Upper lobe of right lung (tissue), 1 donor: ENCODE results near the gene PANK4. TPM values are rescaled to one million over a fixed set of nuclear protein-coding genes. Genes with fewer than 3 reads are reported as not detected.

Experiments
- ATAC-seq: fragments of 200-7000 bp; cut with Tn5 transposase; one replicate; pipeline ENCODE4 v1.9.1; 2020; ENCODE audit warnings: mild to moderate bottlenecking, moderate library complexity
- DNase-seq: peaks from one replicate; pipeline ENCODE4 v3.0.0-alpha.2; 2020
- H3K27ac ChIP-seq: fragments of 200-600 bp; one replicate; pipeline ENCODE4 v1.8.0; 2022
- H3K27me3 ChIP-seq: fragments of 200-600 bp; one replicate; pipeline ENCODE4 v1.8.0; 2022; ENCODE audit warnings: mild to moderate bottlenecking
- H3K36me3 ChIP-seq: fragments of 200-600 bp; one replicate; pipeline ENCODE4 v1.8.0; 2022
- H3K4me1 ChIP-seq: fragments of 200-600 bp; one replicate; pipeline ENCODE4 v1.8.0; 2022
- H3K4me3 ChIP-seq: fragments of 200-600 bp; one replicate; pipeline ENCODE4 v1.8.0; 2022; ENCODE audit warnings: mild to moderate bottlenecking
- H3K9me3 ChIP-seq: fragments of 200-600 bp; one replicate; pipeline ENCODE4 v1.8.0; 2022
- intact Hi-C: fragments of 100-400 bp; cut with DNase I; formaldehyde crosslinking; loops from one replicate; pipeline ENCODE4 v1.11.0; 2022
- total RNA-seq: library from RNA; stranded (reverse); fragmentation: NEBNext Ultra II Directional; extraction: Animal tissue kit (Norgen Biotek cat#: 25700); gene quantifications from one replicate; pipeline ENCODE4 v1.2.1, GENCODE V29; 2021
- TF ChIP-seq, protein P1 (sequence below): fragments of 200-600 bp; IDR thresholded peaks from one replicate; pipeline ENCODE4 v1.8.0; 2022; ENCODE audit warnings: antibody characterized with exemption
- donor health status: DM: no; HTN: yes; CAD: no; lungs with severe emphysema.

The PANK4 gene
- total RNA-seq, 1 donor from 2014 or later = 36.4 TPM

- intact Hi-C loops = no loop called here
- ATAC-seq = no peak
- Histone ChIP-seq H3K4me1 (no peaks in the 10 kb centered on the region), H3K27me3 (no peaks in the 10 kb centered on the region), H3K9me3 (no peaks in the 10 kb centered on the region), H3K4me3 (no peak overlapping the region), H3K36me3 (no peaks in the 10 kb centered on the region), H3K27ac (no peak overlapping the region)
- TF ChIP-seq, protein P1, sequence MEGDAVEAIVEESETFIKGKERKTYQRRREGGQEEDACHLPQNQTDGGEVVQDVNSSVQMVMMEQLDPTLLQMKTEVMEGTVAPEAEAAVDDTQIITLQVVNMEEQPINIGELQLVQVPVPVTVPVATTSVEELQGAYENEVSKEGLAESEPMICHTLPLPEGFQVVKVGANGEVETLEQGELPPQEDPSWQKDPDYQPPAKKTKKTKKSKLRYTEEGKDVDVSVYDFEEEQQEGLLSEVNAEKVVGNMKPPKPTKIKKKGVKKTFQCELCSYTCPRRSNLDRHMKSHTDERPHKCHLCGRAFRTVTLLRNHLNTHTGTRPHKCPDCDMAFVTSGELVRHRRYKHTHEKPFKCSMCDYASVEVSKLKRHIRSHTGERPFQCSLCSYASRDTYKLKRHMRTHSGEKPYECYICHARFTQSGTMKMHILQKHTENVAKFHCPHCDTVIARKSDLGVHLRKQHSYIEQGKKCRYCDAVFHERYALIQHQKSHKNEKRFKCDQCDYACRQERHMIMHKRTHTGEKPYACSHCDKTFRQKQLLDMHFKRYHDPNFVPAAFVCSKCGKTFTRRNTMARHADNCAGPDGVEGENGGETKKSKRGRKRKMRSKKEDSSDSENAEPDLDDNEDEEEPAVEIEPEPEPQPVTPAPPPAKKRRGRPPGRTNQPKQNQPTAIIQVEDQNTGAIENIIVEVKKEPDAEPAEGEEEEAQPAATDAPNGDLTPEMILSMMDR = no peak
- no peak for DNase-seq
Observed at GRCh38 chr1:2480986-2481364, 45.4 kb downstream of the PANK4 start.

GRCh38 chr1:2480236-2480985 lies 46.0 kb downstream of the PANK4 start:
- H3K4me3 ChIP-seq = no peak overlapping the region
- no peaks in the 10 kb centered on the region for H3K36me3 ChIP-seq
- TF ChIP-seq, protein P1 = no peak
- ATAC-seq (no peak), DNase-seq (no peak)
- intact Hi-C loops = no loop called here
- no peaks in the 10 kb centered on the region for H3K27me3 ChIP-seq
- no peaks in the 10 kb centered on the region for H3K4me1 ChIP-seq
- H3K27ac ChIP-seq = no peak overlapping the region
- no peaks in the 10 kb centered on the region for H3K9me3 ChIP-seq

DNA sequence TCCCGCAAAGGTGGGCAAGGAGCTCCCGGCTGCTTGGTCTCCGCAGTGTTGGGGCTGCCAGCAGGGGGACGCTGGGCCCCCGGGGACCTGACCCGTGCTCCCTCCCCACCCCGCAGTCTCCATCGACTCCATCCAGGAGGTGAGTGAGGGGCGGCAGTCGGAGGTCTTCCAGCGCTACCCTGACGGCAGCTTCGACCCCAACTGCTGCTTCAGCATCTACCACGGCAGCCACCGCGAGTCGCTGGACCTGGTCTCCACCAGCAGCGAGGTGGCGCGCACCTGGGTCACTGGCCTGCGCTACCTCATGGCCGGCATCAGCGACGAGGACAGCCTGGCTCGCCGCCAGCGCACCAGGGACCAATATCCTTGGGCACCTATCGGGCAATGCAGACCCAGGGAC lies 46.8 kb downstream of the PANK4 start:
- Histone ChIP-seq H3K4me3 (no peak overlapping the region), H3K9me3 (no peaks in the 10 kb centered on the region), H3K36me3 (no peaks in the 10 kb centered on the region), H3K27me3 (no peaks in the 10 kb centered on the region), H3K4me1 (no peaks in the 10 kb centered on the region), H3K27ac (no peak overlapping the region)
- DNase-seq = no peak
- TF ChIP-seq, protein P1 = no peak
- no peak for ATAC-seq
- intact Hi-C loops = no loop called here

DNA sequence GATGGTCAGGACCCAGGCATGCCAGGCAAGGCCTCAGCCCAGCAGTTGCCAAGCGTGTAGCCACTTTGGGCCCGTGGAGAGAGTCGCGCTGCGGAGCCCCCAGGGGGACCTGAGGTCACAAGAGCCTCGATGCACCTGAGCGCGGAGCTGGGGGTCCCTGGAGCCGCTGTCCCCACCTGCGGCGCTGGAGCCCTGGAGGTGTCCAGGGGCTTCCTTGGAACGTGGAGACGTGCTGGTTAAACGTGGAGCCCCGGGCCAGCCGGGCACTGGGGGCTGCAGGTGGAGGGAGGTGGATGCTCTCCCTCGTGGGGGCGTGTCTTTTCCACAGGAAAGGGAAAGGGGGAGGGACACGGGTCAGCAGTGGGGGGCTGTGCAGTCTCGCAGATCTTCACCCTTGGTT lies 47.2 kb downstream of the PANK4 start:
- TF ChIP-seq, protein P1 = no peak
- ATAC-seq (no peak), DNase-seq (no peak)
- no peaks in the 10 kb centered on the region for H3K9me3 ChIP-seq
- H3K27me3 ChIP-seq = no peaks in the 10 kb centered on the region
- no peaks in the 10 kb centered on the region for H3K4me1 ChIP-seq
- no peak overlapping the region for H3K27ac ChIP-seq
- intact Hi-C loops = no loop called here
- H3K36me3 ChIP-seq = no peaks in the 10 kb centered on the region
- no peak overlapping the region for H3K4me3 ChIP-seq

GRCh38 chr1:2477791-2478499 lies 48.5 kb downstream of the PANK4 start:
- DNase-seq = no peak
- Histone ChIP-seq H3K4me3 (no peak overlapping the region), H3K36me3 (no peaks in the 10 kb centered on the region), H3K27me3 (no peaks in the 10 kb centered on the region), H3K4me1 (no peaks in the 10 kb centered on the region), H3K9me3 (no peaks in the 10 kb centered on the region), H3K27ac (no peak overlapping the region)
- intact Hi-C loops = no loop called here
- TF ChIP-seq, protein P1 = no peak
- ATAC-seq = no peak
